Fibroblast of lung (primary cell): ENCODE results near the gene NUCB1.

Source experiments
- EZH2 ChIP-seq: IDR thresholded peaks from 2 replicates; pipeline ENCODE4 v1.5.1; 2012; ENCODE audit warnings: low read length, control low read depth, mild to moderate bottlenecking; ENCODE audit errors: missing control alignments
- TF ChIP-seq, protein P1 (sequence below), 2 donors: IDR thresholded peaks in 1 of 2; conservative IDR thresholded peaks in 1 of 2; 1 replicate in 1 of 2; 2 replicates in 1 of 2; pipeline ENCODE4 v1.5.1; 2011 to 2012; ENCODE audit warnings: low read length in 2 of 2, control low read depth in 1 of 2, inconsistent platforms in 1 of 2, low read depth in 1 of 2, mild to moderate bottlenecking in 1 of 2

DNA sequence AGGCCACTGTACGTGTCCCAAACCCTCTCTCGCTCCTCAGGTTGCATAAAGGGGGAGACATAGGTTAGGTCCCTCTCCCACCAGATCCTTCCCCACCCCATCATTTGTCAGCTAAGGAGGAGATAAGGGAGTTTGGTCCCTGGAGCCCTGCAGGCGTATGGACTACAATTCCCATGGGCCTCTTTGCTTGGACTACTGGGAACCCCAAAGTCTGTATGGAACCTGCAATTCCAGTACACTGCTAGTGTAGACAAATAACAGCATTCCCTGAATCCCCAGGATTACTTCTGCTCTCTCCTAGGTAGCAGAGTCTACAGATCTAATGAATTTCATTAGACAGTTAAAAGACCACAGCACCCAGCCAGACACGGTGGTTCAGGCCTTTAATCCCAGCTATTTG, 47.8 kb upstream of the NUCB1 start:
- TF ChIP-seq, protein P1, sequence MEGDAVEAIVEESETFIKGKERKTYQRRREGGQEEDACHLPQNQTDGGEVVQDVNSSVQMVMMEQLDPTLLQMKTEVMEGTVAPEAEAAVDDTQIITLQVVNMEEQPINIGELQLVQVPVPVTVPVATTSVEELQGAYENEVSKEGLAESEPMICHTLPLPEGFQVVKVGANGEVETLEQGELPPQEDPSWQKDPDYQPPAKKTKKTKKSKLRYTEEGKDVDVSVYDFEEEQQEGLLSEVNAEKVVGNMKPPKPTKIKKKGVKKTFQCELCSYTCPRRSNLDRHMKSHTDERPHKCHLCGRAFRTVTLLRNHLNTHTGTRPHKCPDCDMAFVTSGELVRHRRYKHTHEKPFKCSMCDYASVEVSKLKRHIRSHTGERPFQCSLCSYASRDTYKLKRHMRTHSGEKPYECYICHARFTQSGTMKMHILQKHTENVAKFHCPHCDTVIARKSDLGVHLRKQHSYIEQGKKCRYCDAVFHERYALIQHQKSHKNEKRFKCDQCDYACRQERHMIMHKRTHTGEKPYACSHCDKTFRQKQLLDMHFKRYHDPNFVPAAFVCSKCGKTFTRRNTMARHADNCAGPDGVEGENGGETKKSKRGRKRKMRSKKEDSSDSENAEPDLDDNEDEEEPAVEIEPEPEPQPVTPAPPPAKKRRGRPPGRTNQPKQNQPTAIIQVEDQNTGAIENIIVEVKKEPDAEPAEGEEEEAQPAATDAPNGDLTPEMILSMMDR (conservative IDR thresholded peaks at IDR 0.05 in 1 of 2, IDR thresholded peaks at IDR 0.05 in 1 of 2; ENCODE audit: low read depth in 1 of 2, low read length in 2 of 2) = no peak
- no peak for TF ChIP-seq EZH2
